Parathyroid adenoma (tissue), 2 donors: ENCODE measurements around the gene TMEM174.

Source experiments
- H2AFZ ChIP-seq: fragments of 300-600 bp; sonication (generic); one replicate; pipeline ENCODE4 v1.7.0; 2017; ENCODE audit warnings: antibody characterized with exemption, mild to moderate bottlenecking
- H3K27ac ChIP-seq: fragments of 300-600 bp; sonication (generic); one replicate; pipeline ENCODE4 v1.7.0; 2017
- H3K27me3 ChIP-seq: fragments of 300-600 bp; sonication (generic); one replicate; pipeline ENCODE4 v1.7.0; 2017; ENCODE audit warnings: low read length; ENCODE audit not compliant: control insufficient read depth, insufficient read depth
- H3K36me3 ChIP-seq: fragments of 300-600 bp; sonication (generic); one replicate; pipeline ENCODE4 v1.7.0; 2017; ENCODE audit warnings: low read length; ENCODE audit not compliant: control insufficient read depth, insufficient read depth
- H3K4me1 ChIP-seq: fragments of 300-600 bp; sonication (generic); one replicate; pipeline ENCODE4 v1.7.0; 2017; ENCODE audit warnings: control low read depth
- H3K4me2 ChIP-seq: fragments of 300-600 bp; sonication (generic); one replicate; pipeline ENCODE4 v1.7.0; 2017; ENCODE audit warnings: low read length
- H3K4me3 ChIP-seq: fragments of 300-600 bp; sonication (generic); one replicate; pipeline ENCODE4 v1.7.0; 2017; ENCODE audit warnings: low read depth, low read length
- H3K79me2 ChIP-seq: fragments of 300-600 bp; sonication (generic); one replicate; pipeline ENCODE4 v1.7.0; 2017; ENCODE audit warnings: control low read depth
- H3K9ac ChIP-seq: fragments of 300-600 bp; sonication (generic); one replicate; pipeline ENCODE4 v1.7.0; 2017; ENCODE audit warnings: mild to moderate bottlenecking
- H3K9me3 ChIP-seq: fragments of 300-600 bp; sonication (generic); one replicate; pipeline ENCODE4 v1.7.0; 2017; ENCODE audit warnings: low read length; ENCODE audit not compliant: control insufficient read depth
- CTCF ChIP-seq: fragments of 300-600 bp; sonication (generic); IDR thresholded peaks from one replicate; pipeline ENCODE4 v1.7.0; 2017; ENCODE audit warnings: antibody characterized with exemption, mild to moderate bottlenecking
- donor health status: primary hyperparathyroidism.

Gene TMEM174

GRCh38 chr5:73130811-73131210 is 42.2 kb upstream of the TMEM174 start:
- H3K36me3 ChIP-seq: no peaks in the 10 kb centered on the region
- H3K9ac ChIP-seq: no peak overlapping the region
- TF ChIP-seq CTCF: no peak
- no peak overlapping the region for H3K4me3 ChIP-seq
- no peak overlapping the region for H2AFZ ChIP-seq
- H3K4me1 ChIP-seq: no peaks in the 10 kb centered on the region
- no peaks in the 10 kb centered on the region for H3K79me2 ChIP-seq
- no peaks in the 10 kb centered on the region for H3K27me3 ChIP-seq
- H3K27ac ChIP-seq: no peak overlapping the region
- H3K9me3 ChIP-seq: no peaks in the 10 kb centered on the region
- no peak overlapping the region for H3K4me2 ChIP-seq

- Histone ChIP-seq H3K4me3 (no peak overlapping the region), H3K79me2 (no peaks in the 10 kb centered on the region), H3K4me1 (no peaks in the 10 kb centered on the region), H3K27me3 (no peaks in the 10 kb centered on the region), H3K4me2 (no peak overlapping the region), H2AFZ (no peak overlapping the region), H3K27ac (no peak overlapping the region), H3K9ac (no peak overlapping the region), H3K36me3 (no peaks in the 10 kb centered on the region), H3K9me3 (no peaks in the 10 kb centered on the region)
- no peak for TF ChIP-seq CTCF
Observed at GRCh38 chr5:73131711-73132425, 41.1 kb upstream of the TMEM174 start.

- no peaks in the 10 kb centered on the region for H3K9me3 ChIP-seq
- H3K9ac ChIP-seq: no peak overlapping the region
- H3K27ac ChIP-seq: no peak overlapping the region
- no peaks in the 10 kb centered on the region for H3K4me1 ChIP-seq
- H2AFZ ChIP-seq: no peak overlapping the region
- no peak for TF ChIP-seq CTCF
- no peaks in the 10 kb centered on the region for H3K27me3 ChIP-seq
- no peak overlapping the region for H3K4me3 ChIP-seq
- H3K4me2 ChIP-seq: no peak overlapping the region
- no peaks in the 10 kb centered on the region for H3K36me3 ChIP-seq
- no peaks in the 10 kb centered on the region for H3K79me2 ChIP-seq
Observed at GRCh38 chr5:73132759-73133158, 40.2 kb upstream of the TMEM174 start.

GRCh38 chr5:73135021-73135420 is 38.0 kb upstream of the TMEM174 start:
- no peak for TF ChIP-seq CTCF
- Histone ChIP-seq H3K4me3 (no peak overlapping the region), H3K79me2 (no peaks in the 10 kb centered on the region), H3K36me3 (no peaks in the 10 kb centered on the region), H3K27me3 (no peaks in the 10 kb centered on the region), H2AFZ (no peak overlapping the region), H3K9me3 (no peaks in the 10 kb centered on the region), H3K9ac (no peak overlapping the region), H3K27ac (no peak overlapping the region), H3K4me2 (no peak overlapping the region), H3K4me1 (no peaks in the 10 kb centered on the region)

- Histone ChIP-seq H2AFZ (no peak overlapping the region), H3K4me3 (no peak overlapping the region), H3K9ac (no peak overlapping the region), H3K4me2 (no peak overlapping the region), H3K9me3 (no peaks in the 10 kb centered on the region), H3K79me2 (no peaks in the 10 kb centered on the region), H3K27me3 (no peaks in the 10 kb centered on the region), H3K27ac (no peak overlapping the region), H3K36me3 (no peaks in the 10 kb centered on the region), H3K4me1 (no peaks in the 10 kb centered on the region)
- peak; percentile 34 for TF ChIP-seq CTCF
Observed at GRCh38 chr5:73135429-73136054, 37.5 kb upstream of the TMEM174 start.
